GM21619 (cell line): Measurements from ENCODE around the gene MTHFD2L.

Experiments used
- ATAC-seq: cut with Tn5 transposase; IDR thresholded peaks from one replicate; pipeline ENCODE4 v1.9.1; 2021; ENCODE audit not compliant: unreplicated experiment

The MTHFD2L gene

DNA sequence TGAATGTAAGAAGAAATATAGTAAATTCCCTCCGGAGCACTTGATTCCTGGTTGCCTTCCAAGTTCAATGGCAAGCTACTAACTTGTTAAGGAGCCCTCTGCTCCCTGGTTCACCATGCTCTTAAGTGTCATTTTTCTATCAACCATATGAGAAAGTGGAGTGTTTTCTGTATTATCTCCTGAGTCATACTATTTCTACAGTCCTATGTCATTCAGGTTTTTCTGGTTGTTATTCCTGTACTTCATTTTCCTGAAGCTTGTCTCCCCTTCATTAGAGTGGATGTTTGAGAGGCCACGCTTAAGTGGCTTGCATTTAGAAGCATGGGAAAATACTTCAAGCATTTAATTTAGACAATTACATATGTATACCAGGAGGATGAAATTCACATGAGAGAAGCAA is 135.6 kb downstream of the MTHFD2L start:
- ATAC-seq: no peak

- no peak for ATAC-seq
Observed at GRCh38 chr4:74294681-74295080, 136.8 kb downstream of the MTHFD2L start.

DNA sequence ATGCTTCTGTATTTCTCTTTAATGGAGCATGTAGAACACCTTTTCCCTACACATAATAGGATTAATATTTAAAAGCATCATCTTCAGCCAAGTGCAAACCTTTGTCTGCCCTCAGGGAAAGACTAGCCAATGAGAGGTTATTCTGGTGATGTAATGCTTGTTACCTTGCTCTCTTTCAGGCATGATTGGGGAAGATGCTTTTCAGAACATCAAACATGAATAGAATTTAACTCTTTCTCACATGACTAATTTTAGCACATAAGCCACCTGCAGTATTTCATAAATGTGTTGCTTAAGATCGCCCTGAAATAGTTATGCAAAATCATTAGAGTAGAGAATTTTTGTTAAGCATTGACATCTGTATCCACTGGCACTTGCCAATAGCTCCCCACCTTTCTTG is 139.6 kb downstream of the MTHFD2L start:
- ATAC-seq: no peak

GRCh38 chr4:74304095-74304625 is 146.2 kb downstream of the MTHFD2L start:
- no peak for ATAC-seq

GRCh38 chr4:74305000-74305399 is 147.1 kb downstream of the MTHFD2L start:
- ATAC-seq: no peak

- ATAC-seq: no peak
Observed at GRCh38 chr4:74307170-74307569, 149.3 kb downstream of the MTHFD2L start.

DNA sequence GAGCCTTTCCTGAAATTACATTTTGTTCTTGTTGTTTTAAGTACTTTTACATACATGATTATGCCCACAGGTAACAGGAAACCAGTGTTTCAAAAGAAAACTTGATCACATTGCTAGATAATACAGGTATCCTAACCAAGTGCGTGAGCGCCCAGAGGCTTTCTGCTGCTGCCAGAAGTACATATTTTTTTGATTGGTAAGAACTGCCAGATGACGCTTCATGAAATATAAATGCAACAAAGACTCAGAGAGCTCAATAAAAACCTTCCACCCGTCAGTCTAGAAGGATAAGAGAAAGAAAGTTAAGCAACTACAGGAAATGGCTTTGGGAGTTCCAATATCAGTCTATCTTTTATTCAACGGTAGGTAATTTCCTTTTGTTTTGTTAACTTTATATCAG is 150.3 kb downstream of the MTHFD2L start, which contains the start of gene EPGN:
Gene EPGN, plus strand, starts transcription at position 256 of the 400 bp plus-strand sequence. Its CDS starts 64 bp downstream, at position 320.
- ATAC-seq: no peak

DNA sequence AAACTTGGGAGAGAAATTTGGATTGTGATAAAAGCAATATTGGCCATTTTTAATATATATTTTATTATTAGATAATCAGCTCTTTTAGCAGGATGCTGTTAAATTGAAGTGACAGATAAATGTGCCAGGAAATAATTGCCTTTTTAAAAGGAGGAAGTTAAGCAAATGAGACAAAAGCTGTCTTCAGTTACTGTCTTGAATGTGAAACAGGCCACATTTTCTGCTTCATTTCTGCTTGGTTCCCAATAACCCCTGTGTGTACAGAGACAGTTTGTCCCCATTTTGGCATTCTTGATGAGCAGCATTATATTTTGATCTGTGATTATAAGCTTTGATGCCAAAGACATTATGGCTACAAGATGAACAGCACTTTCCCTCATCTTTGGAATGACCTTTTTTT is 151.3 kb downstream of the MTHFD2L start:
- no peak for ATAC-seq

GRCh38 chr4:74311696-74312313 is 153.9 kb downstream of the MTHFD2L start:
- ATAC-seq: peak; percentile 74

GRCh38 chr4:74314329-74314728 is 156.4 kb downstream of the MTHFD2L start:
- no peak for ATAC-seq

GRCh38 chr4:74314944-74315343 is 157.0 kb downstream of the MTHFD2L start:
- no peak for ATAC-seq

DNA sequence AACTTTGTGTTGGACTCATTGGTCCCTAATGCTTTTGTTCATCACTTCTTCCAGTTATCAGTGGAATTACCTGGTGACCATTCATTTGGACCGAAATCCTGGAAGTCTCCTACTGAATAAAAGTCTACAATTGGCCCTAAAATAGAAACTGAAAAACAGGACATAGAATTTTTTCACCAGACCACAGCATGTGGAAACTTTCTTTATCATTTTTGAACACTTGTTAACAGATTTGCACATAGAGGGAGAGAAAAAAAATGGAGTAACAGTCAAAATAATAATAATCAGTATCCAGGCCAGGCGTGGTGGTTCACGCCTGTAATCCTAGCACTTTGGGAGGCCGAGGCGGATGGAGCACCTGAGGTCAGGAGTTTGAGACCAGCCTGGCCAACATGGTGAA is 157.5 kb downstream of the MTHFD2L start:
- no peak for ATAC-seq

DNA sequence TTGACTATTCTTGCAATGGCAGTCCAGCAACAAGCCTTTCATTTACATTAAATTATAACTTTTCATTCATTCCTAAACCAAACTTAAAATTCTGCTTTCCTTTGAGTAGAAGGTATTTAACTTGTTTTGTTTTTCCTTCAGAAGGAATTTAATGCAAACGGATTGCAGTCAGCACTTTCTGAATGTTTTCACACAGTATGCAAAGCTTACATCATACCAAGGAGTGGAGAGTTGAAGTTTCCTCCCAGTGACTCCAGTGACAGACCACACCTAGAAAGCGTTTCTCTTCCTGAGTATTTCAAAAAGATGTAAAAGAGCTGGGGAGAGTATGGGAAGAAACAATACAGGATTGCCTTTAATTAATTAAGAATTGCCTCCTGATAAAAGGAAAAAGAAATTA is 158.5 kb downstream of the MTHFD2L start:
- no peak for ATAC-seq

- no peak for ATAC-seq
Observed at GRCh38 chr4:74317616-74318246, 159.8 kb downstream of the MTHFD2L start.

- ATAC-seq: no peak
Observed at GRCh38 chr4:74318276-74318675, 160.4 kb downstream of the MTHFD2L start.

DNA sequence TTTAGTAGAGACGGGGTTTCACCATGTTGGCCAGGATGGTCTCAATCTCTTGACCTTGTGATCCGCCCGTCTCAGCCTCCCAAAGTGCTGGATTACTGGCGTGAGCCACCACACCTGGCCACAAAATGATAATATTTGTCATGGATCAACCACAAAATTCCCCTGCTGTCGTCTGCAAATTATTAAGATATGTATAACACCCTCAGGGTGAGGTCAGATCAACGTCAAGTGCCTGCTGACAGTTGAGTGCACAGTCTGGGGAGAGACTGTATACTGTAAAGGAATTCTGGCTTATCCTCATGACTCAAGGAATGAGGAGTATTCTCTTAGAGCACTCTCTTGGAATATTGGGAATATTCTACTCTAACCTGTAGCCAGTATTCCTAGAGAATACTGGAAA is 161.6 kb downstream of the MTHFD2L start:
- ATAC-seq: no peak

- peak; percentile 81 for ATAC-seq
Observed at GRCh38 chr4:74320559-74321118, 162.7 kb downstream of the MTHFD2L start.

DNA sequence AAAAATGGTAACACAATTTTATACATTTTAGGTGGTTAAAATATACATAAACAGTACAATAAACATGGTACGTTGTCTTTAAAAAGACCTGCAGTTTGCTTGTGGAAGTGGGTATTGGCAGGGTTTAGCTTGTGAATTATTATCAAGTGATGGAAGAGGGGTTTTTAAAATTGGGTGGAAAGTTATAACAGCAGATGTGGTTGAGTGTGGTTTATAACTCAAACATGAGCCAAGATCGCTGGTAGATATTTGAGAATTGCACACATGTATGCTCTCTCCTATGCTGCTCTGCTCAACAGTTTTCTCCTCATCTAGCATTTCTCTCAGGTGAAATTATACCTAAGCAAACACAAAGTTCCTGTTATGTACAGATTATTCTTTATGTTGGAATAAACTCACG is 164.4 kb downstream of the MTHFD2L start:
- no peak for ATAC-seq

GRCh38 chr4:74323663-74324062 is 165.7 kb downstream of the MTHFD2L start:
- ATAC-seq: no peak

DNA sequence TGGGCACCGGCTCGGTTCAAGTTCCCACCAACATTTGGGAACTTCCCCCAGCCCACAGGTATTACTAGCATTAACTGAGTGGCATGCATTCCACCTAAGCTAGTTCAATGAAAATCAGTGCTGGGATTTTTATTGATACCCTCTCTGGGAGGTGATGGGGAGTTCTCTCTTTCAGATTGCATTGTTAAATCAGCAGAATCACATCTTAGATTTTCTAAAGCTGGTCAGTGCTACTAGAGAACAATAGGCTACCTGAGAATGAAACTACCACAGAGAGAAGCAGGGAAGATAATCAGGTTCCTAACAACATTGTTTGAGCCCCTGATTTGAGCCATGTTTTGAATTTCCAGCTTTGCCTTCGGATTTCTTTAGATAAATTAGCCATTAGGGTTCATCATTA is 166.3 kb downstream of the MTHFD2L start:
- ATAC-seq: no peak

- ATAC-seq: no peak
Observed at GRCh38 chr4:74325886-74326285, 168.0 kb downstream of the MTHFD2L start.

DNA sequence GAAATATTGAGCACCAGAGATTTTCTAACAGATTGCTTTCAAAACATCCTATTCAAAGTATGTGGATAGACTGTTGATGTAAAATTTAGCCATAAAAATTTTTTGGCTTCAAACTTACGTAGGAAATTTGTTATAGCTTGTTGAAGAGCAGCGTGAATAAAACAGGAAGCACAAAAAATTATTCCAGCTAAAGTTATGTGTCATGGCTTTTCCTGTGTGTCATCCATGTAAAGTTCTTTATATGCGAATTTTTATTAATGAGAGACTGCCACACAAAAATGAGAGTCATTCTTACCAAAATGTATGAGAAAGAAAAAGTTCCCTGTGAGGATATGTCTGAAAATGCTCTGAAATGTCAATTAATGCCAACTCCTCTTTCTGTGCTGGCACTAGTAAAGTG is 169.8 kb downstream of the MTHFD2L start:
- no peak for ATAC-seq
